Epithelial cell of proximal tubule (primary cell): ENCODE results near the gene TPO. TPM values are rescaled to one million over a fixed set of nuclear protein-coding genes. Genes with fewer than 3 reads are reported as not detected.

Experiments
- DNase-seq: peaks from one replicate; pipeline ENCODE4 v3.0.0-alpha.2; 2011; ENCODE audit warnings: low read depth
- H3K4me3 ChIP-seq: 2 replicates; pipeline ENCODE4 v1.5.1; 2011; ENCODE audit warnings: low read depth, mild to moderate bottlenecking, low read length
- total RNA-seq: library from RNA; depleted of rRNA; stranded (reverse); fragments of >200 nt; gene quantifications from 2 replicates; pipeline ENCODE4 v1.2.3, GENCODE V29; 2015
- TF ChIP-seq, protein P1 (sequence below): conservative IDR thresholded peaks from 2 replicates; pipeline ENCODE4 v1.5.1; 2012; ENCODE audit warnings: low read depth, mild to moderate bottlenecking, low read length

The TPO gene
- total RNA-seq, 1 donor from 2014 or later: not detected

DNA sequence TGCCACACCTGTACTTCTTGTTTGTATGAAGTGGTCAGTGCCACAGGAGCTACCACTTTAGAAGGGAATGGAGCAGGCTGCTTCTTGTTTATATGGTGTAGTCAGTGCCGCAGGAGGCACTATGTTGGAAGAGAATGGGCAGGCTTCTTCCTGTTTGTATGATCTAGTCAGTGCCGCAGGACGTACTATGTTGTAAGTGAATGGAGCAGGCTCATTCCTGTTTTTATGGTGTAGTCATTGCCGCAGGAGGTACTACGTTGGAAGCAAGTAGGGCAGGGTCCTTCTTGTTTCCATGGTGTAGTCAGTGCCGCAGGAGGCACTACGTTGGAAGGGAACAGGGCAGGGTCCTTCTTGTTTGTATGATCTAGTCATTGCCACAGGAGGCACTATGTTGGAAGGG, 27.3 kb downstream of the TPO start:
- TF ChIP-seq, protein P1, sequence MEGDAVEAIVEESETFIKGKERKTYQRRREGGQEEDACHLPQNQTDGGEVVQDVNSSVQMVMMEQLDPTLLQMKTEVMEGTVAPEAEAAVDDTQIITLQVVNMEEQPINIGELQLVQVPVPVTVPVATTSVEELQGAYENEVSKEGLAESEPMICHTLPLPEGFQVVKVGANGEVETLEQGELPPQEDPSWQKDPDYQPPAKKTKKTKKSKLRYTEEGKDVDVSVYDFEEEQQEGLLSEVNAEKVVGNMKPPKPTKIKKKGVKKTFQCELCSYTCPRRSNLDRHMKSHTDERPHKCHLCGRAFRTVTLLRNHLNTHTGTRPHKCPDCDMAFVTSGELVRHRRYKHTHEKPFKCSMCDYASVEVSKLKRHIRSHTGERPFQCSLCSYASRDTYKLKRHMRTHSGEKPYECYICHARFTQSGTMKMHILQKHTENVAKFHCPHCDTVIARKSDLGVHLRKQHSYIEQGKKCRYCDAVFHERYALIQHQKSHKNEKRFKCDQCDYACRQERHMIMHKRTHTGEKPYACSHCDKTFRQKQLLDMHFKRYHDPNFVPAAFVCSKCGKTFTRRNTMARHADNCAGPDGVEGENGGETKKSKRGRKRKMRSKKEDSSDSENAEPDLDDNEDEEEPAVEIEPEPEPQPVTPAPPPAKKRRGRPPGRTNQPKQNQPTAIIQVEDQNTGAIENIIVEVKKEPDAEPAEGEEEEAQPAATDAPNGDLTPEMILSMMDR: no peak
- H3K4me3 ChIP-seq: no peak overlapping the region
- no peak for DNase-seq

DNA sequence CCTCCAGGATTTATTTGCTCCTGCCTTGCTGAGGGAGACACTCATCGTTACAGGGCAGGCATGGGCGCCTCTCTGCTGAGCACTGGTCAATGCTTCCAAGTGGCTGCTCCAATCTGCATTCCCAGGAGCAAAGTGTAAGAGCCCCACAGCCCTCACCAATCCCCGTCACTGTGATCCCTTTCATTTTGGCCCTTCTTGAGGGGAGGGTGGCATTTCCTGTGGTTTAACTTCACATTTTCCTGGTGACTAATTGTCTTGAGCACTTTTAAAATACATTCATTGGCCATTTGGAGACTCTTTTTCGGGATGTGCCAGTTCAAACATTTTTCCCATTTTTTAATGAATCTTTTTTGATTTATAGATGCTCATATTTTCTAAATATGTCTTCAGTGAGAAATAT, 33.0 kb downstream of the TPO start:
- TF ChIP-seq, protein P1: no peak
- no peak for DNase-seq
- H3K4me3 ChIP-seq: no peak overlapping the region

DNA sequence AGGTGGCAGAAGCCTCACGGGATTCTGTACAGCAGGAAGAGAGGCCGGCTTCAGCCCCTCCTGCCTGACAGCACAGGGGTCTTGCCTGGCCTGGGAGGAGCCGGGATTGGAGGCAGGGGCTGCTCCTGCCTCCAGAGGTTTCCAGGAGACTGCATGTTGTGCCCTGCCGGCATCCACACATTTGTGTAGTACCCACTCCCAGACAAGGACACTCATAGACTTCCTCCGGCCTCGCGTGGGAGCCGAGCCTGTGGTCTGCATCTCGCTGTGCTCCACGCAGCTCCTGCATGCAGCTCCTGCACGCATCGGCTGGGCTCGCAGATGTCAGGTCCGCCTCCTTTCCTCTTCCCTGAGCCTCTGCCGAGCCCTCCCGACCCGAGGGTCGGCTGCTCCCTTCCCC, 34.7 kb downstream of the TPO start:
- TF ChIP-seq, protein P1: no peak
- H3K4me3 ChIP-seq: no peak overlapping the region
- DNase-seq: no peak

DNA sequence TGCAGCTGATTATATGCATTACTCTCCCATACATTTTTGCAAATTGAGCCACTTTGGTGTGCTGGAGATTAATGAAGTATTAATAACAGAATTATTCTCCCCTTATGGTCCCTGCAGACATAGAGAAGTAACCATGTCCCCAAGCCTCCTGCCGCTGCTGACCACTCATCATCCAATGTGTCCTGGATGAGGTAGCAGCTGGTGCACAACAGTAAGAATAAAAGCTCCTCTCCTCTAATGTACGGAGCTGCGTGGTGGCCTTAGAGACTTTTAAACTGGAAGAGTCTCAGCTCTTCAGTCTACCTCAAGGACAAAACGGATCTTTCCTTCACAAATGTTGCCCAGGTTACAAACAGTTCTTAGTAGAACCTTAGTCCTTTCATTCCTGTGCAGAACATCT, 37.7 kb downstream of the TPO start:
- TF ChIP-seq, protein P1: no peak
- no peak overlapping the region for H3K4me3 ChIP-seq
- no peak for DNase-seq

DNA sequence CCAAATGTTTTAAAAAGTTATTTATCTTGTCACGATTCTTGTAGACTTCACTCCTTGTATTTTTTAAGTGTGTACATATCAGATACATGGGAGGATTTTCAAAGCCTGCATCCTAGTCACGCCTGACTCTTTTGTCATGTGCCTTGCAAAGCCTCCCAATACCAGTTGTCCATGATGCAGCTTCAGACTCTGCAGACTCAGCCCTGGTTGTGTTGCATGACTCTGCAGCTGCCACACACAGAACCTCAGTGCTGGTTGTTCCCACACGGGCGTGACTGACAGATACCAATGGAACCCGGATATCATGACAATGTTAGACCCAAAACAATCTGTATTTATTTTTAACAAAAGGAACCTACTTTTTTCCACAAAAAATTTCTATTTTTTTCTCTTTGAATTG, 38.2 kb downstream of the TPO start:
- TF ChIP-seq, protein P1: no peak
- no peak for DNase-seq
- no peak overlapping the region for H3K4me3 ChIP-seq

DNA sequence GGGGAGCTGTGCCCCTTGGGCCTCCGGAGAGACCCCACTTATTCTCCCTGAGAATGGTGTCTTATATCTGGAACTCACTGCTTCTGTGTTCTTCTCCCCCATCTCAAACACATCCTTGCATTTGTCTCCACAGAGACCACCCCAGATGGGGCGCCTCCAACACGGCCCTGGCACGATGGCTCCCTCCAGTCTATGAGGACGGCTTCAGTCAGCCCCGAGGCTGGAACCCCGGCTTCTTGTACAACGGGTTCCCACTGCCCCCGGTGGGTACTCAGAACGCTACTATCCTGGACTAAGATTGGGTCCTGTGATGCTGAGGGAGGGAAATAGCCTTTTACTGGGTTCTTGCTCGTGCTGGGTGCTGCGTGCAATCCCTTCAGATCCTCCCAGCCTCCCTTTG, 40.3 kb downstream of the TPO start:
- DNase-seq: no peak
- no peak overlapping the region for H3K4me3 ChIP-seq
- TF ChIP-seq, protein P1: no peak

DNA sequence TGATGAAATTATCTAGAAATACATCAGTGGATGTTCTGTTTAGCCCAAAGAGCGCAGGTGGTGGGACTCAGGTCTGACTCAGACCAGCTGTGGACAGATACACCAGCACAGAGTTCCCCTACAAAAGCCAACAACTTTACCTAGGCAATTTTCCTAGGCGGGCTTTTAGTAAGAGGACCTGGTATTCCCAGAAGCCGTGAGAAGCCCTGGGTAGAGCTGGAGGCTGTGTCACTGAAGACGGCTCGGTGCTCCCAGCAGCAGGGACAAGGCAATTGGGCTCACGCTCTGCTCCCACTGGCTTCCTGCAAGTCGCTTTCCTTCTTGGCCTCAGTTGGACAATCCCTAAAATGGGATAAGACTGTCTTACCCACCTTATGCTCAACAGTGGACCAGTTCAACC, 41.1 kb downstream of the TPO start:
- H3K4me3 ChIP-seq: no peak overlapping the region
- TF ChIP-seq, protein P1: no peak
- no peak for DNase-seq
